Measurements from ENCODE around the gene TLE3.

Gene TLE3

GRCh38 chr15:70060993-70061305 is 36.8 kb downstream of the TLE3 start:
- no peak for DNase-seq

- no peak for DNase-seq
Observed at GRCh38 chr15:70060214-70060992, 37.3 kb downstream of the TLE3 start.

- DNase-seq = no peak
Observed at GRCh38 chr15:70059476-70060213, 38.1 kb downstream of the TLE3 start.

- no peak for DNase-seq
Observed at GRCh38 chr15:70058642-70059360, 38.9 kb downstream of the TLE3 start.

- DNase-seq = no peak
Observed at GRCh38 chr15:70057931-70058641, 39.6 kb downstream of the TLE3 start.

GRCh38 chr15:70056091-70056680 is 41.5 kb downstream of the TLE3 start:
- DNase-seq = no peak

- DNase-seq = peak; percentile 20 to 62
Observed at GRCh38 chr15:70055601-70056051, 42.1 kb downstream of the TLE3 start.

- DNase-seq = no peak
Observed at GRCh38 chr15:70054884-70055387, 42.8 kb downstream of the TLE3 start.

- DNase-seq = no peak
Observed at GRCh38 chr15:70054366-70054765, 43.4 kb downstream of the TLE3 start.

- no peak for DNase-seq
Observed at GRCh38 chr15:70053716-70054229, 43.9 kb downstream of the TLE3 start.

GRCh38 chr15:70053001-70053715 is 44.6 kb downstream of the TLE3 start:
- no peak for DNase-seq

GRCh38 chr15:70051948-70052633 is 45.6 kb downstream of the TLE3 start:
- no peak for DNase-seq

GRCh38 chr15:70050970-70051369 is 46.7 kb downstream of the TLE3 start:
- DNase-seq = no peak

- DNase-seq = no peak
Observed at GRCh38 chr15:70050441-70050840, 47.3 kb downstream of the TLE3 start.

GRCh38 chr15:70049701-70050301 is 47.9 kb downstream of the TLE3 start:
- no peak for DNase-seq

GRCh38 chr15:70048578-70049514 is 48.9 kb downstream of the TLE3 start:
- no peak for DNase-seq

- DNase-seq = no peak
Observed at GRCh38 chr15:70048198-70048565, 49.5 kb downstream of the TLE3 start.

- no peak for DNase-seq
Observed at GRCh38 chr15:70047386-70048197, 50.1 kb downstream of the TLE3 start.
